Coronary artery (tissue), 2 donors: ENCODE measurements around the gene SYNE1.

Experiments
- DNase-seq: peaks from one replicate; pipeline ENCODE4 v3.0.0-alpha.2; 2017; ENCODE audit warnings: low spot score
- H3K27ac ChIP-seq, 2 donors: fragments of 200-600 bp; sonication (generic); one replicate each; pipeline ENCODE4 v1.5.1; 2016 to 2019
- H3K4me3 ChIP-seq: fragments of 200-600 bp; sonication (generic); 2 replicates; pipeline ENCODE4 v1.5.1; 2016; ENCODE audit warnings: mild to moderate bottlenecking, moderate library complexity
- CTCF ChIP-seq: fragments of 200-600 bp; sonication (generic); IDR thresholded peaks from one replicate; pipeline ENCODE4 v1.5.1; 2019; ENCODE audit warnings: antibody characterized with exemption

SYNE1 gene

GRCh38 chr6:152642578-152643375 is 5.6 kb upstream of the SYNE1 start:
- DNase-seq: no peak
- TF ChIP-seq CTCF: no peak
- H3K4me3 ChIP-seq: no peak overlapping the region
- no peak overlapping the region for H3K27ac ChIP-seq

GRCh38 chr6:152636609-152637295 is 410 bp downstream of the SYNE1 start:
- no peak for TF ChIP-seq CTCF
- Histone ChIP-seq H3K27ac (peak overlapping the region in 1 of 2 donors; percentile 20), H3K4me3 (peak overlapping the region; percentile 79)
- DNase-seq: no peak

DNA sequence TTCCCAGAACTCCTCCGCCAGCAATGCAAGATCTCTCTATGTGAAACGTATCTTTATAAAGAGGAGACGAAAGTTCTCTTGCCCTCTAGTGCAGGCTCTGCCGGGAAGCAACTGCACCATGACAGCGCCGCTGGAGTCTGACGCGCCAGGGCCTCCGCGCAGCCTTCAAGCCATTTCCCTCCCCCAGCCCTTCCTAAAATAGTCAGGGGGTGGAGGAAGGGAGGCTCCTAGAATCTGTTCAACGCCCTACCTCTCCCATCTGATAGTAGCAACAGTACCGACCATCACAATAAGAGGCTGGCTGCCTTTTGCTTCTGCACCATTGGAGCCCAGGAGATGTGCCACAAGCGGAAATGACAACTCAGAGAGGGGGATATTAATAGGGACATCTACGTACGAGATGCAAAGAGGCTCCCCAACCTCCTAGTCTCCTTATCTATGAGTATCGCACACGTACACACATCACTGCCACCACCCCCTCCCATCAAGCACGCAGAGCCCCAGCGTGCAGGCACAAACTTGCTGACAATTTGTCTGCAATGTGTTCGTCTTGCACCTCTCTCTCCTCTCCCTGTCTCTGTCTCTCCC is 1.0 kb downstream of the SYNE1 start:
- H3K27ac ChIP-seq: peak overlapping the region in 1 of 2 donors; percentile 20
- DNase-seq: no peak
- no peak for TF ChIP-seq CTCF

GRCh38 chr6:152634773-152635172 is 2.4 kb downstream of the SYNE1 start:
- H3K4me3 ChIP-seq: no peak overlapping the region
- no peak for DNase-seq

More for the DNA sequence above, 1.0 kb downstream of the SYNE1 start:
- peak overlapping the region; percentile 79 for H3K4me3 ChIP-seq

DNA sequence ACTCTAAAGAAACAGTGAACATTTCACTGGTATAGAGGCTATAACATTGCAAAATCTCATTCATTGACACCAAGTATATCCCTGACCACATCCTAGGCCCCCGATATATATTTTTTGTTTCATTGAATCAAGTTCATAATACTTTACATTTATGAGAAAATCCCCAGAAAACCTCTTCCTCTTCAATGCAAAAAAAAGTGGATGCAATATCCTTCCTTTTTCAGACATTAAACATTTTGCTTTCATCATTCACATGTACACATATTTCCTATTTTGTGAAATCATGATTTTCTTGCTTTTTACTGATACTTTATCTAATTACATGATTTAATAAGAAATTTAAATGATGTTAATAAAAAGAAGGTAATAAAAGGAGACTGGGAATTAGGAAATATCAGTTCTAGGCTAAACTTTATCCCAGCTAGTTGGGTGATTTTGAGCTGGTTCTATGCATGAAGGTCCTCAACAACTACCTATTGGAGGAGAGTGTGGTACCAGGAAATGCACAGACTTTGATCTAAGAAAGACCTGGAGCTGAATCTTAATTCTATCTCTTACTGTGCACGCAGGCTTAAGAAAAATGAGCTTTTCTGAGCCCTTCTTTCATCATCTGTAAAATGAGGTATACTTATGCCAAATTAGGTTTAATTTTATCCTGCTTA is 4.9 kb downstream of the SYNE1 start:
- TF ChIP-seq CTCF: no peak
- Histone ChIP-seq H3K4me3 (no peak overlapping the region), H3K27ac (no peak overlapping the region)
- DNase-seq: no peak

More at GRCh38 chr6:152634773-152635172, 2.4 kb downstream of the SYNE1 start:
- H3K27ac ChIP-seq: no peak overlapping the region
- no peak for TF ChIP-seq CTCF

DNA sequence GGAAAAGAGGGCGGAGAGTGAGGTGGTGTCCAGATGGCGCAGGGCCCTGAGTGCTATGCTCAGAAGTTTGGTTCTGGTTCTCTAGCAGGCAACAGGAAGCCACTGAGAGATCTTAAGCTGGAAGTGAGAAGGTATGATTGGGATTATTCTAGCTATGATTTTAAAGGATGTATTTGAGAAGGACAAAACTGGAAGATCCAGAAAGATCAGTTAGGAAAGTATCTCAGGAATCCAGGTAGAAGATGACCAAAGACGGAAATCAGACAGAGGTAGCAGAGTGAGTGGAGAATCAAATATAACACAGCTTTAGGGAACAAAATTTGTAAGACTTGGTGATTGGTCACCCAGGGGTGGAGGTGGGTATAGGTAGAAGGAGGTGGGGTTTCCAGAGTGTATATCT is 5.8 kb downstream of the SYNE1 start:
- TF ChIP-seq CTCF: no peak
- Histone ChIP-seq H3K4me3 (no peak overlapping the region), H3K27ac (no peak overlapping the region)
- no peak for DNase-seq
